ENCODE data around the gene MKS1. TPM values are rescaled to one million over a fixed set of nuclear protein-coding genes. Genes with fewer than 3 reads are reported as not detected.

MKS1 gene
- polyA plus RNA-seq, 2 of the 4 experiments (the other 2 are of a cell fraction): 16.2 to 18.6 TPM

DNA sequence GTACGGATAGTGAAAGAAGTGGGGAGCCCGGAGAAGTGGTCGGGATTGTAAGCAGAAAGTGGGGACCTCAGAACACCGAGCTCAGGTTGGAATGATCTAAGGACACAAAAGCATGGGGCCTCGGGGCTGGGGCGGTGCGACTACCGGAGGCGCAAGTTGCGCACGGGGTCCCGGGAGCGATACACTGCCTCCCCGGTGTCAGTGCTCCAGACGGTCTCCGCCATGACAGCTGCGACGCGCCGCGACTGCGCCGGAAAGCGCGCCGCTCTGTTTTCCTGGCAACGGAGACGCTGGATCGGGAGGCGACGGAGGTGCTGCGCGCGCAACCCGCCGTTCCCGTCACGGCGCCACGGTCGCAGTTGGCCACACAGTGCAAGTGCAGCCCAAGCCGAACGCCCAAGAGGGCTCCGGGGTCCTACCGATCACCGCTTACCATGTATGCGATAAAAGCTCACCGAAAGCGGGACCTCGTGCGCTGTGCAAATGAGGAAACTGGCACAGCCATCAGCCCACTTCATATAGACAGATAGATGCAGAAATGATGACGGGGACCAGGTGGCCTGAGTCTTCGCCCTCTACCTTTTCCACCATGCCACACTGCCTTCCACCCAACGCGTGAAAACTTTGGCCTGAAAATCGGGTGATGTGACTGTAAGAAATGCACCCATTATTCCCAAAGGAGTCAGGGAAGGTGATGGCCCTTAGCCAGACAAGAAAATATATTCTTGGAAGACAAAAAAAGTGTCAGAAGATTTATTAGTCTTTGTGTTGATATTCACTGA lies at the start of gene MKS1 (continued):
- no peak for TF ChIP-seq HOXB13 (CRISPR knock-in tag; IDR thresholded peaks at IDR 0.05; ENCODE audit: low read depth)
- TF ChIP-seq SREBF2 (IDR thresholded peaks at IDR 0.05): no peak
- no peak for TF ChIP-seq ESRRA (IDR thresholded peaks at IDR 0.05; ENCODE audit: borderline replicate concordance, low read length)
- TF ChIP-seq RFX5 (IDR thresholded peaks at IDR 0.05): no peak; the same call in 1 of the 2 replicates
- TF ChIP-seq, protein P1, sequence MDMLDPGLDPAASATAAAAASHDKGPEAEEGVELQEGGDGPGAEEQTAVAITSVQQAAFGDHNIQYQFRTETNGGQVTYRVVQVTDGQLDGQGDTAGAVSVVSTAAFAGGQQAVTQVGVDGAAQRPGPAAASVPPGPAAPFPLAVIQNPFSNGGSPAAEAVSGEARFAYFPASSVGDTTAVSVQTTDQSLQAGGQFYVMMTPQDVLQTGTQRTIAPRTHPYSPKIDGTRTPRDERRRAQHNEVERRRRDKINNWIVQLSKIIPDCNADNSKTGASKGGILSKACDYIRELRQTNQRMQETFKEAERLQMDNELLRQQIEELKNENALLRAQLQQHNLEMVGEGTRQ (IDR thresholded peaks at IDR 0.05): no peak
- TF ChIP-seq FOXS1 (CRISPR knock-in tag; IDR thresholded peaks at IDR 0.05): peak; percentile 21; the same call in 1 of the 2 replicates
- no peak for TF ChIP-seq HOXA7 (CRISPR knock-in tag; IDR thresholded peaks at IDR 0.05)
- TF ChIP-seq, protein P2, sequence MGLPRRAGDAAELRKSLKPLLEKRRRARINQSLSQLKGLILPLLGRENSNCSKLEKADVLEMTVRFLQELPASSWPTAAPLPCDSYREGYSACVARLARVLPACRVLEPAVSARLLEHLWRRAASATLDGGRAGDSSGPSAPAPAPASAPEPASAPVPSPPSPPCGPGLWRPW (IDR thresholded peaks at IDR 0.05): no peak
- peak; percentile 88 for TF ChIP-seq KDM5A (IDR thresholded peaks at IDR 0.05)
- peak; percentile 93 for TF ChIP-seq POLR2A (IDR thresholded peaks at IDR 0.05; ENCODE audit: low read length)
- TF ChIP-seq FOSL2 (IDR thresholded peaks at IDR 0.05): no peak
- no peak for TF ChIP-seq FOSL2 (CRISPR knock-in tag; IDR thresholded peaks at IDR 0.05)
- TF ChIP-seq ZNF302 (CRISPR knock-in tag; IDR thresholded peaks at IDR 0.05): 0 out of 2 replicates have a peak, but pooled peaks have one; percentile 16
- TF ChIP-seq, protein P3, sequence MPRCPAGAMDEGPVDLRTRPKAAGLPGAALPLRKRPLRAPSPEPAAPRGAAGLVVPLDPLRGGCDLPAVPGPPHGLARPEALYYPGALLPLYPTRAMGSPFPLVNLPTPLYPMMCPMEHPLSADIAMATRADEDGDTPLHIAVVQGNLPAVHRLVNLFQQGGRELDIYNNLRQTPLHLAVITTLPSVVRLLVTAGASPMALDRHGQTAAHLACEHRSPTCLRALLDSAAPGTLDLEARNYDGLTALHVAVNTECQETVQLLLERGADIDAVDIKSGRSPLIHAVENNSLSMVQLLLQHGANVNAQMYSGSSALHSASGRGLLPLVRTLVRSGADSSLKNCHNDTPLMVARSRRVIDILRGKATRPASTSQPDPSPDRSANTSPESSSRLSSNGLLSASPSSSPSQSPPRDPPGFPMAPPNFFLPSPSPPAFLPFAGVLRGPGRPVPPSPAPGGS (IDR thresholded peaks at IDR 0.05): peak; percentile 68; the same call in 1 of the 3 replicates
- TF ChIP-seq, protein P4, sequence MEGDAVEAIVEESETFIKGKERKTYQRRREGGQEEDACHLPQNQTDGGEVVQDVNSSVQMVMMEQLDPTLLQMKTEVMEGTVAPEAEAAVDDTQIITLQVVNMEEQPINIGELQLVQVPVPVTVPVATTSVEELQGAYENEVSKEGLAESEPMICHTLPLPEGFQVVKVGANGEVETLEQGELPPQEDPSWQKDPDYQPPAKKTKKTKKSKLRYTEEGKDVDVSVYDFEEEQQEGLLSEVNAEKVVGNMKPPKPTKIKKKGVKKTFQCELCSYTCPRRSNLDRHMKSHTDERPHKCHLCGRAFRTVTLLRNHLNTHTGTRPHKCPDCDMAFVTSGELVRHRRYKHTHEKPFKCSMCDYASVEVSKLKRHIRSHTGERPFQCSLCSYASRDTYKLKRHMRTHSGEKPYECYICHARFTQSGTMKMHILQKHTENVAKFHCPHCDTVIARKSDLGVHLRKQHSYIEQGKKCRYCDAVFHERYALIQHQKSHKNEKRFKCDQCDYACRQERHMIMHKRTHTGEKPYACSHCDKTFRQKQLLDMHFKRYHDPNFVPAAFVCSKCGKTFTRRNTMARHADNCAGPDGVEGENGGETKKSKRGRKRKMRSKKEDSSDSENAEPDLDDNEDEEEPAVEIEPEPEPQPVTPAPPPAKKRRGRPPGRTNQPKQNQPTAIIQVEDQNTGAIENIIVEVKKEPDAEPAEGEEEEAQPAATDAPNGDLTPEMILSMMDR (IDR thresholded peaks at IDR 0.05): peak; percentile 34; the same call in 2 of the 3 replicates
- TF ChIP-seq HDAC2 (IDR thresholded peaks at IDR 0.05): no peak
- peak; percentile 71; the same call in 1 of the 2 replicates for TF ChIP-seq TP53 (CRISPR knock-in tag; IDR thresholded peaks at IDR 0.05)
- no peak for TF ChIP-seq EHF (CRISPR knock-in tag; IDR thresholded peaks at IDR 0.05)
- peak; percentile 90 for TF ChIP-seq PHF8 (IDR thresholded peaks at IDR 0.05; ENCODE audit: borderline replicate concordance, low read depth)
- peak; percentile 43 for TF ChIP-seq GATA3 (IDR thresholded peaks at IDR 0.05; ENCODE audit: borderline replicate concordance)
- no peak for TF ChIP-seq RNF2 (IDR thresholded peaks at IDR 0.05; ENCODE audit: borderline replicate concordance, low read depth)
- TF ChIP-seq MAFK (IDR thresholded peaks at IDR 0.05; ENCODE audit: partially characterized antibody): peak; percentile 1
- TF ChIP-seq MYC (IDR thresholded peaks at IDR 0.05; ENCODE audit: borderline replicate concordance, low read length): peak; percentile 49; the same call in 1 of the 2 replicates
- no peak for TF ChIP-seq CHD4 (IDR thresholded peaks at IDR 0.05; ENCODE audit: borderline replicate concordance)
- TF ChIP-seq EHMT2 (IDR thresholded peaks at IDR 0.05; ENCODE audit: low read depth): peak; percentile 65; the same call in 1 of the 2 replicates
- no peak for TF ChIP-seq SMC3 (IDR thresholded peaks at IDR 0.05)
- no peak for TF ChIP-seq CEBPB (IDR thresholded peaks at IDR 0.05)
- no peak for TF ChIP-seq POLR2AphosphoS2 (conservative IDR thresholded peaks at IDR 0.05; ENCODE audit: low read length)
